PC-9 (cell line): ENCODE measurements around the gene TAGLN2.

Source experiments
- EZH2 ChIP-seq: fragments of 200-600 bp; sonication (generic); IDR thresholded peaks from 2 replicates; pipeline ENCODE4 v1.8.0; 2017; ENCODE audit warnings: antibody characterized with exemption, low read depth
- TF ChIP-seq, protein P1 (sequence below): fragments of 200-600 bp; sonication (generic); conservative IDR thresholded peaks from 2 replicates; pipeline ENCODE4 v1.6.1; 2017; ENCODE audit warnings: mixed run types, antibody characterized with exemption, mild to moderate bottlenecking, moderate library complexity

GRCh38 chr1:159927211-159927848, 2.0 kb upstream of the TAGLN2 start:
- TF ChIP-seq EZH2, result no peak
- TF ChIP-seq, protein P1, sequence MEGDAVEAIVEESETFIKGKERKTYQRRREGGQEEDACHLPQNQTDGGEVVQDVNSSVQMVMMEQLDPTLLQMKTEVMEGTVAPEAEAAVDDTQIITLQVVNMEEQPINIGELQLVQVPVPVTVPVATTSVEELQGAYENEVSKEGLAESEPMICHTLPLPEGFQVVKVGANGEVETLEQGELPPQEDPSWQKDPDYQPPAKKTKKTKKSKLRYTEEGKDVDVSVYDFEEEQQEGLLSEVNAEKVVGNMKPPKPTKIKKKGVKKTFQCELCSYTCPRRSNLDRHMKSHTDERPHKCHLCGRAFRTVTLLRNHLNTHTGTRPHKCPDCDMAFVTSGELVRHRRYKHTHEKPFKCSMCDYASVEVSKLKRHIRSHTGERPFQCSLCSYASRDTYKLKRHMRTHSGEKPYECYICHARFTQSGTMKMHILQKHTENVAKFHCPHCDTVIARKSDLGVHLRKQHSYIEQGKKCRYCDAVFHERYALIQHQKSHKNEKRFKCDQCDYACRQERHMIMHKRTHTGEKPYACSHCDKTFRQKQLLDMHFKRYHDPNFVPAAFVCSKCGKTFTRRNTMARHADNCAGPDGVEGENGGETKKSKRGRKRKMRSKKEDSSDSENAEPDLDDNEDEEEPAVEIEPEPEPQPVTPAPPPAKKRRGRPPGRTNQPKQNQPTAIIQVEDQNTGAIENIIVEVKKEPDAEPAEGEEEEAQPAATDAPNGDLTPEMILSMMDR, result no peak
